Lower leg skin (tissue), 4 donors: ENCODE measurements around the gene AMBRA1. TPM values are rescaled to one million over a fixed set of nuclear protein-coding genes. Genes with fewer than 3 reads are reported as not detected.

Source experiments
- DNase-seq, 2 donors: peaks; one replicate each; pipeline ENCODE4 v3.0.0-alpha.2; 2019; ENCODE audit warnings: low spot score in 2 of 2
- H3K4me3 ChIP-seq: fragments of 200-600 bp; sonication (generic); 2 replicates; pipeline ENCODE4 v1.5.1; 2017; ENCODE audit warnings: mild to moderate bottlenecking, low read depth; ENCODE audit not compliant: poor library complexity, severe bottlenecking
- CTCF ChIP-seq, 3 donors: fragments of 450-650 bp; IDR thresholded peaks; one replicate each; pipeline ENCODE4 v1.5.1; 2016; ENCODE audit warnings: antibody characterized with exemption in 3 of 3, mild to moderate bottlenecking in 3 of 3, moderate library complexity in 2 of 3
- POLR2A ChIP-seq, 2 donors: fragments of 450-650 bp; IDR thresholded peaks; one replicate each; pipeline ENCODE4 v1.6.1; 2016 to 2017; ENCODE audit warnings: antibody characterized with exemption in 2 of 2, mild to moderate bottlenecking in 1 of 2, moderate library complexity in 1 of 2
- WGBS, 2 donors: methylation state at CpG; one replicate each; pipeline ENCODE4 v1.1.5; 2018; 5-methylcytosine and 5-hydroxymethylcytosine counted together
- intact Hi-C: fragments of 100-400 bp; cut with DNase I; formaldehyde crosslinking; loops from one replicate; pipeline ENCODE4 v1.15.0; 2023; ENCODE audit warnings: low total_unique reads
- total RNA-seq, 4 donors: library from RNA; depleted of rRNA; stranded (reverse); fragments of >200 nt; gene quantifications; one replicate each; pipeline ENCODE4 v1.1.0, GENCODE V29; 2016

Gene AMBRA1
- total RNA-seq, 4 donors from 2014 or later = 31.5 to 67.5 (median 36.2) TPM

- DNase-seq = no peak
- intact Hi-C loops = no loop called here
- H3K4me3 ChIP-seq = no peak overlapping the region
- TF ChIP-seq POLR2A (IDR thresholded peaks at IDR 0.05) = no peak
- no peak for TF ChIP-seq CTCF (IDR thresholded peaks at IDR 0.05)
These were observed 69.5 kb downstream of the AMBRA1 start for GRCh38 chr11:46524201-46524770.

DNA sequence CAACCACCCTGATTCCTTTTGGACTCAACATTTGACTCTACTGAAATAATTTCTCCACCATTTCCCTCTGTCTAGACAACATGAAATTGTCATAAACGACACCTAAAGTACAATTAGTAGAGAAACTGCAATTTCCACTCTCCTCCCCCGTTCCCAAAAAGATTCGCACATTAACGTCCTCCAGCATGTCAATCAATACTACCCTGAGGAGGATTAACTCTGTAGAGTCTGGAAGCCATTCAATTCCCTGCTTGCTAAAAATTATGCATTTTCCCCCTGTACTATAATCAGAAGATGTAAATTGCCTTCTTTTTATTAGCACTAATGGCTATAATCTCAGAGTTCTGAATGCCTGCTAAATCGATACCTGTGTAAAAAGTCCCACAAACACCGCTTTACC lies 70.5 kb downstream of the AMBRA1 start:
- H3K4me3 ChIP-seq = no peak overlapping the region
- DNase-seq = no peak
- intact Hi-C loops = no loop called here
- no peak for TF ChIP-seq CTCF (IDR thresholded peaks at IDR 0.05)
- TF ChIP-seq POLR2A (IDR thresholded peaks at IDR 0.05) = no peak
- 77 to 83% methylated on average over 6 of the region's 6 CpGs for WGBS, 2 donors

- WGBS, 2 donors = 90% methylated on average over 5 of the region's 5 CpGs
- DNase-seq = no peak
- no peak overlapping the region for H3K4me3 ChIP-seq
- no peak for TF ChIP-seq CTCF (IDR thresholded peaks at IDR 0.05)
- no peak for TF ChIP-seq POLR2A (IDR thresholded peaks at IDR 0.05)
- intact Hi-C loops = no loop called here
These were observed 71.0 kb downstream of the AMBRA1 start for GRCh38 chr11:46522682-46523281.

GRCh38 chr11:46521961-46522681 lies 71.7 kb downstream of the AMBRA1 start:
- no peak for TF ChIP-seq POLR2A (IDR thresholded peaks at IDR 0.05)
- no peak for TF ChIP-seq CTCF (IDR thresholded peaks at IDR 0.05)
- intact Hi-C loops = no loop called here
- no peak for DNase-seq
- no peak overlapping the region for H3K4me3 ChIP-seq
- 79 to 89% methylated on average over 4 of the region's 4 CpGs for WGBS, 2 donors

- intact Hi-C loops = no loop called here
- no peak overlapping the region for H3K4me3 ChIP-seq
- 70 to 75% methylated on average over 8 of the region's 8 CpGs for WGBS, 2 donors
- TF ChIP-seq POLR2A (IDR thresholded peaks at IDR 0.05) = no peak
- TF ChIP-seq CTCF (IDR thresholded peaks at IDR 0.05) = no peak
- no peak for DNase-seq
These were observed 72.7 kb downstream of the AMBRA1 start for GRCh38 chr11:46520971-46521745.
